Endometrium (tissue), 2 donors: ENCODE measurements around the gene STIL.
"Not testable (repeated sequence)": the region's sequence is repeated elsewhere in the genome, so short reads cannot be mapped to it uniquely, and the experiment has no call there.

ENCODE experiments used
- FAIRE-seq: peaks from 2 replicates; lab custom pipeline; 2012; peaks lifted over from hg19 to GRCh38; lab: Jason Lieb, UNC
- donor health status: control.
- donor health status: control.

The STIL gene

GRCh38 chr1:47219590-47220220 is 94.2 kb downstream of the STIL start:
- FAIRE-seq, result no peak

- no peak for FAIRE-seq
Measured at GRCh38 chr1:47219001-47219400, 94.9 kb downstream of the STIL start.

GRCh38 chr1:47216278-47217059 is 97.5 kb downstream of the STIL start:
- no peak for FAIRE-seq

GRCh38 chr1:47215713-47216112 is 98.2 kb downstream of the STIL start:
- no peak for FAIRE-seq

GRCh38 chr1:47214549-47214948 is 99.4 kb downstream of the STIL start:
- no peak for FAIRE-seq

GRCh38 chr1:47213230-47213963 is 100.5 kb downstream of the STIL start:
- no peak for FAIRE-seq

- no peak for FAIRE-seq
Measured at GRCh38 chr1:47212636-47213229, 101.2 kb downstream of the STIL start.

- no peak for FAIRE-seq
Measured at GRCh38 chr1:47211796-47212269, 102.1 kb downstream of the STIL start.

- no peak for FAIRE-seq
Measured at GRCh38 chr1:47210666-47211065, 103.3 kb downstream of the STIL start.

- FAIRE-seq, result no peak
Measured at GRCh38 chr1:47209725-47210325, 104.1 kb downstream of the STIL start.

GRCh38 chr1:47209091-47209490 is 104.9 kb downstream of the STIL start:
- FAIRE-seq, result no peak

- no peak for FAIRE-seq
Measured at GRCh38 chr1:47208374-47208850, 105.5 kb downstream of the STIL start.

- no peak for FAIRE-seq
Measured at GRCh38 chr1:47207803-47208373, 106.1 kb downstream of the STIL start.

- FAIRE-seq, result no peak
Measured at GRCh38 chr1:47205918-47206317, 108.0 kb downstream of the STIL start.

GRCh38 chr1:47203504-47203903 is 110.4 kb downstream of the STIL start:
- not testable (repeated sequence) for FAIRE-seq

- FAIRE-seq, result no peak
Measured at GRCh38 chr1:47201179-47201578, 112.8 kb downstream of the STIL start.
